A172 (cell line): ENCODE data around the gene SSTR5. TPM values are rescaled to one million over a fixed set of nuclear protein-coding genes. Genes with fewer than 3 reads are reported as not detected.
"Not testable (repeated sequence)": the region's sequence is repeated elsewhere in the genome, so short reads cannot be mapped to it uniquely, and the experiment has no call there.

Source experiments
- DNase-seq: peaks from one replicate; pipeline ENCODE4 v3.0.0-alpha.2; 2015; ENCODE audit warnings: low spot score
- total RNA-seq: library from RNA; depleted of rRNA; stranded (reverse); fragments of >200 nt; shearing (Covaris generic); gene quantifications from 2 replicates; pipeline ENCODE4 v1.2.3, GENCODE V29; 2014; rRNA removed

Gene SSTR5
- total RNA-seq = not detected in 2 replicates

DNA sequence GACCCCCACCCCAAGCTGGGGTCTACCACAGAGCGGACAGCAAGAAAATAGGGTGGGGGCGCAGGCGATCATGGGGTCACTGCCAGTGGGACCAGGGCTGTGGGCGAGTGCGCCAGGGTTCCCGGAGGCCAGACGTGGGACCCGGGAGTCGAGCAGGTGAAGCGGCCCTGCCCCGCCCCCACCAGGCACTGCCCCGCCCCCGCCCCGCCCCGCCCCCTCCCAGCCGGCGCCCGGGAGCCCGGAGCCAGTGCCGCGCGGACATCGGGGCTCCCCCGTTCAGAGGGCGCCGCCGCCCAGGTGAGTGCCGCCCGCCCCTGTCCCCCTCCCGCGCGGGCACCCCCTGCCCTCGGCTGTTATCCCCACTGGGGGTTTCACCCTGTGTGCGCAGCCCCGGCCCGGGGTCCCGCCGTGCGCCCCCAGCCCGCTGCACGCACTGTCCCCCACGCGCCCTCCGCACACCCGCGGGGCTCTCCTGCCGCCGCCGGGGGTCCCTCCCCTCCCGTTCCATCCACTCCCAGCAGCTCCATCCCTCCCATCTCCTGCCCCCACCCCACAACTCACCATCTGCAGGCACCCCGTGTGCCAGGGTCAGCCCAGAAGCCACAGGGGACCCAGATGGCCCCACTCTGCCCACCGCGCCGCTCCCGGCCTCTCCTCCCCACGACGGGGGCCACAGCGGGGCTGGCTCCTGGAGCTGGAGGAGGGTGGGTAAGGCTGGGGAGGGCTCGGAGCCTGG lies at the start of gene SSTR5:
TSS of gene SSTR5 (plus strand) at position 222 of the 736 bp plus-strand sequence. CDS start 6,122 bp downstream, outside the sequence.
- no peak for DNase-seq

- no peak for DNase-seq
Observed at GRCh38 chr16:1024138-1024537, 48.4 kb upstream of the SSTR5 start.

DNA sequence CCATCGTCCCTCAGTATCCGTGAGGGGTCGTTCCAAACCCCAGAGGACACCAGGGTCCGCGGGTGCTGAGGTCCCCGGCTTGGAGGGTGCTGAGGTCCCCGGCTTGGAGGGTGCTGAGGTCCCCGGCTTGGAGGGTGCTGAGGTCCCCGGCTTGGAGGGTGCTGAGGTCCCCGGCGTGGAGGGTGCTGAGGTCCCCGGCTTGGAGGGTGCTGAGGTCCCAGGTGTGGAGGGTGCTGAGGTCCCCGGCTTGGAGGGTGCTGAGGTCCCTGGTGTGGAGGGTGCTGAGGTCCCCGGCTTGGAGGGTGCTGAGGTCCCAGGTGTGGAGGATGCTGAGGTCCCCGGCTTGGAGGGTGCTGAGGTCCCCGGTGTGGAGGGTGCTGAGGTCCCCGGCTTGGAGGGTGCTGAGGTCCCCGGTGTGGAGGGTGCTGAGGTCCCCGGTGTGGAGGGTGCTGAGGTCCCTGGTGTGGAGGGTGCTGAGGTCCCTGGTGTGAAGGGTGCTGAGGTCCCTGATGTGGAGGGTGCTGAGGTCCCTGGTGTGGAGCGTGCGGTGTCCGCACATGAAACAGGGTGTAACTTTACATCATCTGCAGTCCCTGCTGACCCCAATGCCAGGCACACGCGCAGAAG lies 47.3 kb upstream of the SSTR5 start:
- not testable (repeated sequence) for DNase-seq

- DNase-seq = no peak
Observed at GRCh38 chr16:1026057-1026783, 46.3 kb upstream of the SSTR5 start.

GRCh38 chr16:1026784-1027500 lies 45.6 kb upstream of the SSTR5 start:
- peak; percentile 66 for DNase-seq

DNA sequence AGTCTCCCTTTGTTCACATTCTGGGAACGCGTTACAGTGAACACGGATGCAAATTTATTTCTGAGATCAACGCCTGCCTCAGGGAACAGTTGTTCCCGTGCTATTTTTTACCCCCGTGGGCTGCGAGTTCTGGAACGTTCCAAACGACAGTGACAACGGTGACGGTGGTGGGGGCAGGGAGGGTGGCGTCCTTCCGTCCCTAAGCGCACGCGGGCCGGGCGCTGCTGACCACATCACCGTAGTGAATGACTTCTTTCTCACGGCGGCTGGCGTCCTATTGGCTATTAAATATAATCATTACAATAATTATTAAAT lies 45.1 kb upstream of the SSTR5 start:
- DNase-seq = no peak

GRCh38 chr16:1028056-1028455 lies 44.5 kb upstream of the SSTR5 start:
- DNase-seq = no peak

- DNase-seq = no peak
Observed at GRCh38 chr16:1028524-1029258, 43.9 kb upstream of the SSTR5 start.

GRCh38 chr16:1029259-1029545 lies 43.3 kb upstream of the SSTR5 start:
- no peak for DNase-seq

DNA sequence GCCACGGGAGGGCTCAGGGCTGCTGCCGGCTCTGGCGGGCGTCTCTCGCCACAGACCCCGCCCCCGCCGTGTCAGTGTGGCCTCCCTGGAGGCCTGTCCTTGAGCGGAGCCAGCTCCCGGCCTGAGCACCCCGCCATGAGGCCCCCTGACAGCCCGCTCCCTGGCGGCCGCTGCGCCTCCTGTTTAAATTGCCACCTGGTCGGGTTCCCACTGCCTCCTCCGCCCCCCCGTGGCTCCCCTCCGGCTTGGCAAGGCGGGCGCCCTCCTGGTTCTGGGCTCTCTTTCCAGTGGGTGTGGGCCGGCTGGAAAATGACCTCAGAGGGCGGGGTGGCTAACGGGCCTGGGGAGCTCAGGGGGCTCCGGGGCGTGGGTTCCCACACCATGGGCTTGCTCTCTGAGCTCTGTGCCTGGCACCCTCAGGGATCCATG lies 42.1 kb upstream of the SSTR5 start:
- no peak for DNase-seq

GRCh38 chr16:1031666-1032065 lies 40.9 kb upstream of the SSTR5 start:
- DNase-seq = no peak

DNA sequence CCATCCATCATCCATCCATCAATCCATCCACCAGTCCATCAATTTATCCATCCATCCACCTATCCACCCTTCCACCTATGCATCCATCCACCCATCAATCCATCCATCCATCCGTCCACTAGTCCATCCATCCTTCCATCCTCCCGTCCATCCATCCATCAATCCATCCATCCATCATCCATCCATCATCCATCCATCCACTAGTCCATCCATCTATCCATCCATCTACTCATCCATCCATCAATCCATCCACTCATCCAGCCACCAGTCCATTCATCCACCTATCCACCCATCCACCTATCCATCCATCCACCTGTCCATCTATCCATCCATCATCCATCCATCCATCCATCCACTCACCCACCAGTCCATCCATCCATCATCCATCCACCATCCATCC lies 39.9 kb upstream of the SSTR5 start:
- no peak for DNase-seq

DNA sequence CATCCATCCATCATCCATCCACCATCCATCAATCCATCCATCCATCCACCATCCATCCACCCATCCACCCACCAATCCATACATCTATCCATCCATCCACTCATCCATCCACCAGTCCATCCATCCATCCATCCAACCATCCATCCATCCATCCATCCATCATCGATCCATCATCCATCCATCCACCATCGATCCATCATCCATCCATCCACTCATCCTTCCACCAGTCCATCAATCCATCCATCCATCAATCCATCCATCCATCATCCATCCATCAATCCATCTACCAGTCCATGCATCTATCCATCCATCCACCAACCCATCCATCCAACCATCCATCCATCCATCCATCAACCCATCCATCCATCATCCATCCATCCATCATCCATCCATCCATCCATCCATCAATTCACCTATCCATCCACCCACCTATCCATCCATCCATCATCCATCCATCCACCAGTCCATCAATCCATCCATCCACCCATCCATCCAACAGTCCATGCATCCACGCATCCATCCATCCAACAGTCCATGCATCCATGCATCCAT lies 39.3 kb upstream of the SSTR5 start:
- DNase-seq = no peak

GRCh38 chr16:1034230-1035065 lies 38.1 kb upstream of the SSTR5 start:
- DNase-seq = no peak

DNA sequence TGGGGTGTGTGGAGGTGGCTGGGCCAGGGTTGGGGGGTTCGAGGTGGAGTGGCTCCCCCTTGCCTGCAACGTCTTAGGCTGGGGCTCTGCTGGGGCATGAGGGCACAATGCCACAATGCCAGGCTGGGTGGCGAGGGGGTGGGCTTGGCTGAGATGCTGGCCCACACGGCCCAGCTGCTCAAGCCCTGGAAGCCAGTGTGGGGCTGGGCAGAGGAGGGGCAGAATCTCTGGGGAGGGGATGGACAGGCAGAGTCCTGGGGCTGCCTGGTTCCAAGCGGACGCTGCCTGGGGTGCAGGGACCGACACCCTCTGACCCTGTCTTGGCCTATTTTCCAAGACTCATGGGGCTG lies 37.5 kb upstream of the SSTR5 start:
- no peak for DNase-seq

DNA sequence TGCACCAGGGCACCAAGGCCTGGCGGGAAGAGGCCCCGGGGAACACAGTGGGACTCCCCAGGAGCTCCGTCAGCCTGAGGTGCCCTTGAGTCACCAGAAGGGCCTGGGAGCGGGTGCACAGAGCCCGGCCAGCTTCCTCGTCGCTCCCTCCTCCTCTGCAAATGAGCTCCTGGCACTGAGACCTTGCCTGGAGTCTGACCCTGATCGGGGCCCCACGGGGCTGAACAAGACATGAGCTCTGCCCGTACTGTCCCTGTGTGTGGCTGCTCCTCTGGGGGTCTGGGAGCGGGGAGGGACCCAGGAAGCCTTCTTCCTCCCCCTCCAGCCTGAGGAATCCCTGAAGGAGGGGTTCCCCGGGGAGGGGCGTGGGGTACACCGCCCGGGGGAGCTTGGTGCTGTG lies 36.4 kb upstream of the SSTR5 start:
- DNase-seq = no peak

GRCh38 chr16:1036726-1037393 lies 35.7 kb upstream of the SSTR5 start:
- peak; percentile 83 for DNase-seq

DNA sequence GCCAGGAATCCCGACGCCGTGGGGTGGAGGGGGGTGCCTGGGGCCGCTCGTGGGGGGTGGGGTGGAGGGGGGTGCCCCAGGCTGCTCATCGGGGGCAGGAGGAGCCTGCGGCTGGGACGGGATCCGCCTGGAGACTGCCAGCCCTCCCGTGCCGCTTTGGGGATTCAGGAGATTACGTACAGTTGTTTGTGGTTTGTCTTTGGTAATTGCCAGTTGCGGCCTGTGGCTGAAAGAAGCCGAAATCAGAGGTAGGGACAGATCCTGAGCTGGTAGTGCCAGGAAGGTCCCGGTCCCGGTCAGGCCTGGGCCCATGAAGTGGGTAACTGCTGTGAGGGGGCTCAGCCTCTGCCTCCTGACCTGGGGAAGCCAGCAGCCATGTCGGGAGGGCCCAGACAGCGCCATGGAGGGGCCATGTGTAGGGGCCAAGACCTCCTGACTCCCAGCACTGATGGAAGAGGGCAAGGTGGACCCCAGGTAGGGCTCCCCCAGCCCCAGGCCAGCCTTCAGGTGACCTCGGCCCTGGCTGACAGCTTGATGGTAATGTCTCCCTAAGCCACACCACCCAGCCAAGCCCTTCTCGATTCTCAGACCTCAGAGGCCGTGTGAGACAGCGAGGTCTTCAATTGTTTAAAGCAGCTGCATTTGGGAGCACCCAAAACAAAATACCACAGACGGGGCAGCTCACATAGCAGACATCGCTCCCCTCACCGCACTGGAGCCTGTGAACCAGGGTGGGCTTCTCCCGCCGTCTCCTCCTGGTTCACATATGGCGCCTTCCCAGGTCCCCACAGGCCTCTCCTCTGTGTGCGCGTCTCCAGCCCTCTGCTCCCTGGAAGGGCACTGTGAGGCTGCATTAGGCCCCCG lies 34.9 kb upstream of the SSTR5 start:
- peak; percentile 59 for DNase-seq

GRCh38 chr16:1038932-1039331 lies 33.6 kb upstream of the SSTR5 start:
- DNase-seq = no peak
